Inferior parietal cortex (tissue), 1 donor: ENCODE results near the gene MMRN2.
A peak's percentile ranks its signal among the peaks of the same experiment; 100 is the strongest.
"Not testable (repeated sequence)": the region's sequence is repeated elsewhere in the genome, so short reads cannot be mapped to it uniquely, and the experiment has no call there.

ENCODE experiments used
- DNase-seq: peaks from one replicate; pipeline ENCODE4 v3.0.0-alpha.2; 2016; ENCODE audit errors: extremely low spot score

The MMRN2 gene

GRCh38 chr10:86941991-86942421 lies 15.4 kb downstream of the MMRN2 start:
- no peak for DNase-seq

- DNase-seq, result no peak
Measured at GRCh38 chr10:86941426-86941825, 16.0 kb downstream of the MMRN2 start.

- DNase-seq, result no peak
Measured at GRCh38 chr10:86940677-86941076, 16.7 kb downstream of the MMRN2 start.

- not testable (repeated sequence) for DNase-seq
Measured at GRCh38 chr10:86940076-86940475, 17.3 kb downstream of the MMRN2 start.

- no peak for DNase-seq
Measured at GRCh38 chr10:86938260-86938659, 19.2 kb downstream of the MMRN2 start.

GRCh38 chr10:86937502-86938154 lies 19.8 kb downstream of the MMRN2 start:
- no peak for DNase-seq

- no peak for DNase-seq
Measured at GRCh38 chr10:86936661-86937501, 20.5 kb downstream of the MMRN2 start.

GRCh38 chr10:86934162-86934711 lies 23.2 kb downstream of the MMRN2 start:
- DNase-seq, result not testable (repeated sequence)

- no peak for DNase-seq
Measured at GRCh38 chr10:86932674-86933073, 24.7 kb downstream of the MMRN2 start.

- no peak for DNase-seq
Measured at GRCh38 chr10:86931872-86932271, 25.5 kb downstream of the MMRN2 start.

GRCh38 chr10:86929468-86930380 lies 27.7 kb downstream of the MMRN2 start:
- peak; percentile 51 for DNase-seq

- DNase-seq, result no peak
Measured at GRCh38 chr10:86922553-86922961, 34.9 kb downstream of the MMRN2 start.

- no peak for DNase-seq
Measured at GRCh38 chr10:86918022-86918471, 39.4 kb downstream of the MMRN2 start.

- DNase-seq, result no peak
Measured at GRCh38 chr10:86914734-86915133, 42.7 kb downstream of the MMRN2 start.

- DNase-seq, result no peak
Measured at GRCh38 chr10:86905429-86905828, 52.0 kb downstream of the MMRN2 start.

- no peak for DNase-seq
Measured at GRCh38 chr10:86904600-86904999, 52.8 kb downstream of the MMRN2 start.

- peak; percentile 40 for DNase-seq
Measured at GRCh38 chr10:86900955-86901354, 56.5 kb downstream of the MMRN2 start.

- peak; percentile 90 for DNase-seq
Measured at GRCh38 chr10:86899670-86900276, 57.6 kb downstream of the MMRN2 start.

GRCh38 chr10:86899132-86899531 lies 58.3 kb downstream of the MMRN2 start:
- peak; percentile 20 for DNase-seq

GRCh38 chr10:86898511-86898910 lies 58.9 kb downstream of the MMRN2 start:
- no peak for DNase-seq

- no peak for DNase-seq
Measured at GRCh38 chr10:86889997-86890396, 67.4 kb downstream of the MMRN2 start.
